ENCODE data around the gene C20orf202. TPM values are rescaled to one million over a fixed set of nuclear protein-coding genes. Genes with fewer than 3 reads are reported as not detected.

The C20orf202 gene
- total RNA-seq, 2 experiments from 2014 or later = not detected

DNA sequence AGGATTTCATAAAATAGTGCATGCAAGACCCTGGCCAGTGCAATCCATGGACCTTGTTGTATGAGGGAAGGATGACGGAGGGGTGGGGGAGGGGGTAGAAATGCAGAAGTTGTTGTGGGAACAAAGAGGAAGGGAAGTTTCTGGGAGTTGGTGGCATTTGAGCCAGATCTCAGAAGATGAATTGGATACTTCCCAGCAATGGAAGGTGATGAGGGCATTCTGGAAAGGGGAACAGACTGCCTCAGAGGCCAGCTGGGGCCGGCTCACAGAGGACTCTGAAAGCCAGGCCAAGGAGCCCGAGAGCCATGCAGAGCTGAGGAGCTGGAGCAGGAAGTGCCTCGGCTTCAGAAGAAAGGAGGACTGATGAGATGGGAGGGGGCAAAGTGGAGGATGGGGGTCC is 21.1 kb upstream of the C20orf202 start:
- ChIA-PET CTCF (no interaction called here), POLR2A (no interaction called here)

DNA sequence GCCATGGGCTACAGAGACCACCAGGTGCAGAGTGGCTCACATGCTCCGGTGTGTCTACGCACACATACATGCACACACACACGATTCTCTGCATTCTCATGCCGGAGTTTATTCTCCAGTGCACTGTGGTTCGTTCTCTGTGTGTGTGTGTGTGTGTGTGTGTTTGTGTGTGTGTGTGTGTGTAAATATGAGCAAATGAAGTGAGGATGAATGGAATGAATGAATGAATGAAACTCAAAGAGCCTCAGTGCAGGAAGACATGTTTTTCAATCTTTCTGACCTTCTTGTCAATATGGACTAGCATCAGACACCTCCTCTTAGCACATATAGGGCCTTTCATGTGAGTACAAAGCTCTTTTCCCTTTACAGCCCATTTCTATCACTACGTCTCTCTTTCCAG is 20.1 kb upstream of the C20orf202 start:
- ChIA-PET CTCF (no interaction called here), POLR2A (no interaction called here)

DNA sequence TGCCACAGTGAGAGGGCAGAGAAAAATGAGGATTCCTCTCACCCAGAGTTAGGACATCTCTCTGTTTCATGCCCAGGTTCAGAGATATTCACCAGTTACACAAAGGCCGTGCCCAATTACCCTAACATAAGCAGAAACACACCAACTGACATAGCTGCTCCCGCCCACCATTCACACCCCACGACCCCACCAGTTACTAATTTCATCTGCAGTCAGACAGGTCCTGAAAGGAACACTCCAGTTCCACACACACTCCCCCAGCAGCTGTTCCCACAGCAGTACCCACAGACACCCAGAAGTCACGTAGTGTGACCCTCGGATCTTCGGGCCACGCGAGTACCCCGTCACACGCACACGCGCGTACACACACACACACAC is 19.0 kb upstream of the C20orf202 start:
- CTCF ChIA-PET = no interaction called here
- POLR2A ChIA-PET = no interaction called here

DNA sequence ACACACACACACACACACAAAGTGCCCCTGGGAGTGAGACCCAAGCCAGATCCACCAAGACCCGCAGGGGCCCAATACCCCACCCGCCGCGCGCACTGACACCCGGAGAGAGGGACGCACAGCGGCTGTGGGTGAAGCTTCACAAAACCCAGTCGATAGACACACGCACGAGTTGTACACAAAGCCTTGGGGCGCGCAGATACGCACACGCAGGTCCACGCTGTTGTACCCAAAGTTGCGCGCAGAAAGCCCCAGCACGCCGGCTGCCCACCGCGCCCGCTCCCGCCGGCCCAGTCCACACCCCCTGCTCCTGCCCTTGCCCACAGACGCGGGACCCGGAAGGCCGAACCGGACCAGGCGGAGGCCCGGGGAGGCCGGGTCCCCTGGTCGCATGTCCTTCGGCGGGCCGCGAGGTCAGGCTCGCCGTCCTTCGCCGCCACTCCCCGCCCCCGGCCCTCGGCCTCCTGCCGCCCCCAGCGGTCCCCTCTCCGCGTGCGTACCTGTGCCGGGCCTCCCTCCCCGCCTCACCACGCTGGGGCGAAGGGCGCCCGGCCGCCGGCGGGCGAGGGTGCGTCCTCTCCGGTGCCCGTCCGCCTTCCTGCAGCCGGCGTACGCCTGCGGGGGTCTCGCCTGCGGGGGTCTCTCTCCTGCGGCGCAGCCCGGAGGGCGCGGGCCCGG is 18.5 kb upstream of the C20orf202 start, which contains the start of gene TMEM74B:
TMEM74B (minus strand) TSS at position 344 of the 678 bp plus-strand sequence. CDS start 1,180 bp downstream, outside the sequence.
- POLR2A ChIA-PET = no interaction called here
- CTCF ChIA-PET = interaction anchor here (0.9 kb wide), 1 partner anchor 73 kb away, joined by 4 read pairs; no protein-coding TSS in a partner anchor

DNA sequence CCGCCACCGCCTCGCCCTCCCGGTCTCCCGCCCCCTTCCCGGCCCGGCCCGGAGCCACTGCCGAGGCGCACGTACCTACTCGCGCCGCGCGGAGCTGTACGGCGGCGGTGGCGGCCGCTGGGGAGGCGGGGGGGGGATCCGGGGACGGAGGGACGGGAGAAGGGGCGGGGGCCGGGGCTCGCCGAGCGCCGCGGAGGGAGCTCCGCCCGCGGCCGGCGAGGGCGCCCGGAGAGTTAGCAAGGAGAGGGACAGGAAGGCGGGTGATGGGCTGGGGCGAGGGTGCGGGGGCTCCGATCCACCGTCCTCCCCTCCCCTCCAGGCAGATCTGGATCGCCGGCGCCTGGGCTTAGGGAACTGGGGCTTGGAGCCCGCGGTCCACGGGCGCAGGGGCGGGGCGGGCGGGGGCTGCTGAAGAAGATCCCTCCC is 17.9 kb upstream of the C20orf202 start:
- POLR2A ChIA-PET = interaction anchor here (0.5 kb wide), 1 partner anchor 1860 kb away, joined by 4 read pairs; no protein-coding TSS in a partner anchor
- CTCF ChIA-PET = interaction anchor here (0.9 to 1.3 kb wide), 2 partner anchors 12 to 74 kb away, joined by 4 read pairs; no protein-coding TSS in a partner anchor

DNA sequence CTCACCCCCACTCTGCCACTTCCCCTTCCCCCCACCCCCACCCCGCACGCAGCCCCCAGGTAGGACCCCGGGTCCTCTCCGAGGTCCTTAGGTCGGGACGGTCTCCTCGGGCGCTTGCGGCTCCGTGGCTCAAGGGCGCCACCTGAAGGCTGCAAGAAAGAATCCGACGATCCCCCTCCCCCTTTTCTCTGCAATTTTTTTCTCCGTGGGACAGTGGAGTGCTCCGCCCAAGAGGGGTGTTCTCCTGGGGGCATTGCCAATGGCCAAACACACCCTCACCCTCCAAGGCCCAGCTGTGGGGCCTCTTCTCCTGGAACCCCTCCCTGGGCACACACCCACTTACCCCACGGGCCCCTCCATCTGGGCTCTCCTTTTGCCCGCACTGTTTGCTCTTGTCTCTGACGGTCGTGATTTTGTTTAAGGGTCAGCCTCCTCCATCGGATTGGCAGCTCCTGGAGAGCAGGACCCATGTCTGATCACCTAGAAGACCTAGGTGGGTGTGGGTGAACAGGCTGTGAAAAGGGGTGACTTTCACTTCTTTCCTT is 17.4 kb upstream of the C20orf202 start:
- CTCF ChIA-PET = interaction anchor here (0.9 to 1.3 kb wide), 2 partner anchors 13 to 74 kb away, joined by 4 read pairs; no protein-coding TSS in a partner anchor
- POLR2A ChIA-PET = interaction anchor here (0.5 kb wide), 1 partner anchor 1859 kb away, joined by 4 read pairs; no protein-coding TSS in a partner anchor

DNA sequence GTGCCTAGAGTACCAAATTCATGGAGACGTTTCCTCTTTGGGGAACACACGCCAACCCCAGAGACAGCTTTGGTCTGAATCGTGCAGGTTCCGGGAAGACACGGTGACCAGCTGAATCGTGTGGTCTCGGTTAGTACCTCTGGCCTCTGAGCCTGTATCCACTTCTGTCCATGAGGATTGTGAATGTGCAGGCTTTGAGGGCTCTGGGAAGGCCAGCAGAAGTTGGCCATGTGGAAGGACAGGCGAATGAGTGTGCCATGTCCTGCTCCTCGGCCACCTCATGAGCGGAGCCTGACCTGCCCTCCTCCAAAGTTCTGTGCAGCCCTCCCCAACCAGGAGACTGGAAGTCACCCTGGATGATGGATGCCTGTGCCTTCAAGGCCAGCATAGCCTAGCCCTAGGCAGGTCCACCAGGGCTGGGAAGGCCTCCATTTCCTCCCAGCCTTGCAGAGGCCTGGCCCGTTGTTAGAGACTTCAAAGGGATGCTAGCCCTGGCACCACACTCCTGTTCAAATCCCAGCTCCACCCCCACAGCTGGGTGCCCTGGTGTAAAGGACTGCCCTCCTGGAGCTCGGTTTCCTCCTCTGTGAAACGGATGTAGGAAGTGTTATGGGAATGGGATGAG is 16.8 kb upstream of the C20orf202 start:
- POLR2A ChIA-PET = no interaction called here

DNA sequence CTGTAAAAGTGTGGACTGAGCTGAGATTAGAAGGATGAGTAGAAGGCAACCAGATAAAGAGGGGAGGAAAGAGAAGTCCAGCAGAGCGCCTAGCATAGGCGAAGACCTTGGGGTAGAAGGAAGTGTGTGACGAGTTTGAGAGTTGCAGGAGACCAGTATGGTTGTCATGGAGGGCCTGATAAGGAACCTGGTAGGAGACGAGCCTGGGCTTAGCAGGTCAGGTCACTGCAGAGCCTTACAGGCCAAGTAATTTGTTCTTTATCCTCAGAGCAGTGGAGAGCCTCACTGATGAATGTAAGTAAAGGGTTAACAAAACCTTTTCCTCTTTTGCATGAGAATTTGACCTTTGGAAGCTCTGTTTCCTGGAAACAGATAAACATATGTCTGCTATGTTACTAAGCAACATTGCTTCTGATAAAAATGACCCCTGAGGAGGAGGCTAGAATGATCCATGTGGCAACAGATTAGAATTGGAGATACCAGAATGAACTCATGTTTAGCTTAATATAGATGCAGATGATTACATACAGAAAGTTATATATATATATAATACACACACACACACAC is 15.6 kb upstream of the C20orf202 start:
- ChIA-PET CTCF (no interaction called here), POLR2A (no interaction called here)

More for the DNA sequence above, 16.8 kb upstream of the C20orf202 start:
- CTCF ChIA-PET = interaction anchor here (1.3 kb wide), 1 partner anchor 13 kb away, joined by 4 read pairs; no protein-coding TSS in a partner anchor

DNA sequence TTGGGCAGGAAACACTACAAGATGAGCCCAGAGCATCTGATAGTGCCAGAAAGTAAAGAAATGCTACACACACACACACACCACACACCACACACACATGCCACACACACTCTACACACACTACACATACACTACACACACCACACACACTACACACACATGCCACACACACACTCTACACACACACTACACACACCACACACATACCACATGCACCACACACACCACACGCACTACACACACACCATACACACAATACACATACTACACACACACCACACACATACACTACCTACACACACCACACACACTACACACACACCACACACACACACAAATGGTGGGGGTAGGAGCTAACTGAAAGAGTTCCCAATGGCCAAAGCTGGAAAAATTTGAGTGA is 14.9 kb upstream of the C20orf202 start:
- ChIA-PET POLR2A (no interaction called here), CTCF (interaction anchor here (1.0 kb wide), 1 partner anchor 24 kb away, joined by 4 read pairs; no protein-coding TSS in a partner anchor)

DNA sequence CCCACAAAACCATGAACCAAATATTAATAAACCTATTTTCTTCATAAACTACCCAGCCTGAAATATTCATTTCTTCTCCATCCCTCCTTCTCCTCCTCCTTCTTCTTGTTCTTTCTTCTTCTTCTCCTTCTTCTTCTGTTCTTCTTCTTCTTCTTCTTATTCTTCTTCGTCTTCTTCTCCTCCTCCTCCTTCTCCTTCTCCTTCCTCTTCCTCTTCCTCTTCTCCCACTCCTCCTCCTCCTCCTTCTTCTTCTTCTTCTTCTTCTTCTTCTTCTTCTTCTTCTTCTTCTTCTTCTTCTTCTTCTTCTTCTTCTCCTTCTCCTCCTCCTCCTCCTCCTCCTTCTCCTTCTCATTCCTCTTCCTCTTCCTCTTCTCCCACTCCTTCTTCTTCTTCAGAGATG is 13.4 kb upstream of the C20orf202 start:
- POLR2A ChIA-PET = no interaction called here
- CTCF ChIA-PET = no interaction called here

DNA sequence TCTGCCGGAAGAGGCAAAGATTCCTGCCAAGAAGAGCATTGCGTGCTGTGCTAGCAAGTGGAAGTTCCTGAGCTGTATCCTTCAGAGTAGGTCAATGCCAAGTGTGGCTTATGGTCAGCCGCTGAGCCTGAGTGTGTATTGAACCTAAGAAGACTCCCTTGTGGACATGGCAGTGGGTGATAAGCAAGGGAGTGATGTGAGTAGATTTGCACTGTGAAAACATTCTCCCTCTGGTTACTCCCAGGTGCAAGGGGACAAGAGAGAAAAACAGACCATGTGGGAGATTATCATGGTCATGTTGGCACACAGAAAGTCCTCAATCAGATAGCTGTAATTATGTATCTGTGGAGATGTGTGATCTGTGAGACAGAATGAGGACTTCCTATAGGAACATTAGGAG is 12.4 kb upstream of the C20orf202 start:
- ChIA-PET POLR2A (no interaction called here), CTCF (no interaction called here)

DNA sequence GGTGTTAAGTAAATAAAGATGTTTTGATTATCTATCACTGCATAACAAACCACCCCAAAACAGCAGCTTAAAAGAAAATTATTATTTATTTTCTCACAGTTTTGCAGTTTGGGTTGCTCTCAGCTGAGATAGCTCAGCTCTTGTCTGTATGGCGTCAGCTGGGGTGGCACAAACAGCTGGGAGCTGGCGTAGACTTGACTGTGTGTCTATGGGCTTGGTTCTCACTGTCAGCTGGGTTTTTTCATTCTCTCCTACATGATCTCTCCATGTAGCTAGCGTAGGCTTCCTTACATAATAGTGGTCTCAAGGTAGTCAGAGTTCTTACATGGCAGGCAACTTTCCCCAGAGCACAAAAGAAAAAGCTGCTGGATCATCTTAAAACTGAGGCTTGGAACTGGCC is 12.0 kb upstream of the C20orf202 start:
- CTCF ChIA-PET = no interaction called here

DNA sequence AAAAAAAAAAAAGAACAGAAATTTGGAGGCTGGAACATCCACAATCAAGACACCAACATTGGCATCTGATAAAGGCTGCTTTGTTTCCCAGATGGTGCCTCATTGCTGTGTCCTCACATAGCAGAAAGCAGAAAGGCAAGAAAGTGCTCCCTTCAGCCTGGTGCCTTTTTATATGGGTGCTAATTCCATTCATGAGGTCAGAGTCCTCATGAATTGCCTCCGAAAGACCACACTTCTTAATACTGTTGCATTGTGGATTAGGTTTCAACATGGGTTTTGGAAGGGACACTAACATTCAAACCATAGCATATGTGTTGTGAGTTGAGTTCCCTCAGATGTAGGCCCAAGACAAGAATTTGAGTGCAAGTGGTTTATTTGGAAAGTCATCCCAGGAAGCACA is 8.0 kb upstream of the C20orf202 start:
- POLR2A ChIA-PET = no interaction called here
- CTCF ChIA-PET = interaction anchor here (1.2 kb wide), 1 partner anchor 18 kb away, joined by 3 read pairs; no protein-coding TSS in a partner anchor

More for the DNA sequence above, 12.0 kb upstream of the C20orf202 start:
- POLR2A ChIA-PET = no interaction called here

DNA sequence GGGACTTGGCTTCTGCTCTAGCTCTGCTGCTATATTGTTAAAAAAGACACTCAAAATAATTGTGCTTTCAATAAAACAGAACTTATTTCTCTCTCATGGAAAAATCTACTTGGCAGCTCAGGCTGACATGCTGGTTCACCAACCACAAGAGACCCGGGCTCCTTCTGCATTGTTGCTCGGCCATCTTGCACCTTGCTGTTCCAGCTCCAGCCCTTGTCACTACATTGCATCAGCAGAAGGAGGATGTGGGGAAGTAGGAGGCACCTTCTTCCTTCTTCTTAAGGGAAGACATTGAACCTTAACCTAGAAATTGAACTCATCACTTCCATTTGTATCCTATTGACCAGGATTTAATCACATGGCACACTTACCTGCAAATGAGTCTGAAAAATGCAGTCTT is 6.6 kb upstream of the C20orf202 start:
- ChIA-PET POLR2A (no interaction called here), CTCF (no interaction called here)

DNA sequence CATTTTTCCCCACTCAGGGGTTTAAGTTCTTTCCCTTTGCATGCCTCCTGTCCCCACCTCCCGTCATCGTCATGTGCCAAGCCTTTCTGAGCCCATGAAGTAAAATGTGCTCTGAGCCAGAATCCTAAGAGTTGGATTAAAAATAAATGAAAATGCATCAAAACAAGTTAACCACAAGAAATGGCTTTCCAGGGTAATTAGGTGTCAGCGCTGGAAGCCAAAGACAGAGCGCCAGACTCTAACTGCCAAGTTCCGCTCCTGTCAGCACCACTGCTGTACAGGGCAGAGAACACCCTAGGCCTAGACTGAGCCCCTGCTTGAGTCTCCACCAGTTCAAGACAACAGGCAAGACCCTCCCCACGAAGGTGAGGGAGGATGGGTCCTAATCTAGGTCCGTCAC is 5.5 kb upstream of the C20orf202 start:
- ChIA-PET POLR2A (no interaction called here), CTCF (no interaction called here)

DNA sequence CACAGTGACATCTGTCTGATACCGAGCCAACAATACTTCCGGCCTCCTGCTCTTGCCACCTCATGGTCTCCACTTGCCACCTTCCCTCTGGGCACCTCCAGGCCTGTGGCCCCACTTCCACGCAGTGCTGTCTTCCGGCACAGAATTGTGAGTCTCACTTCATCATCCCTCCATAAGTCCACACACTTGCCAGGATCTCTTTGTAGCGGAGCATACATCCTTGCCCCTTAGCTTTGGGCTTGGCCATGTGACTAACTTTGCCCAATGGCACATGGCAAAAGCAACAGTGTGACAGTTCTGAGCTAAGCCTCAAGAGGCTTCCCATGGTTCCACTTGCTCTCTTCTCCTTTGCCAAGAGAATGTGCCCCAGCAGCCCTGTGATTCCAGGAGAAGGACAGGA is 4.5 kb upstream of the C20orf202 start:
- POLR2A ChIA-PET = no interaction called here
- CTCF ChIA-PET = no interaction called here

DNA sequence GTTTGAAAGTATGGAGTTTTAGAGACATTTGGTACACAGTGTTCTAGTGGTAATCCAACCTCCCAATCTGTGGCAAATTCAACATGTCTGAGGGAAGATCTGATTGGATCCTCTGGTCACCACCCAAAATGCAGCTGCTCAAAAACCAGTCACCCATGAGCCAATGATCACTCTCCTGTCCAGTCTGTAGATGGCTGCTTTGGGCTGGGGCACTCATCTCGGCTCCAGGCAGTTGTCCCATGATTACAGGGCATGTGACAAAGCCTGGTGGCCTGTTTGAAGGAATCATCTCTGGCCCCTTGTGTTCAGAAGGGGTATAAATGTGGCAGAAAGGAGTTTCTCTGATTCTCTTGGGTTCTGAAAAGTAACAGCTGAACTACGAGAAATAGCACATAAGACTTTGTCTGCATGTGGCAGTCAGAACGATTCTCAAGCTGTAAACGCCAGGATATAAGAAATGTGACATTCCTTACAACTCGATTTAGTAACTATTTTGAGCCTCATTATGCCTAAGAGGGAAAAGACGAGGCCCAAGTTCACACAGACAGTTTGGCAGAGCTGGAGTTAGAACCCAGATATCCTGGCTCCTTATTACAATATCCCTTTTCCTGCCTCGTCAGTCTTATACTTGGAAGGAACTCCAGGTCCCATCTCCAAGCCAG is 3.9 kb upstream of the C20orf202 start:
- ChIA-PET CTCF (no interaction called here), POLR2A (no interaction called here)

DNA sequence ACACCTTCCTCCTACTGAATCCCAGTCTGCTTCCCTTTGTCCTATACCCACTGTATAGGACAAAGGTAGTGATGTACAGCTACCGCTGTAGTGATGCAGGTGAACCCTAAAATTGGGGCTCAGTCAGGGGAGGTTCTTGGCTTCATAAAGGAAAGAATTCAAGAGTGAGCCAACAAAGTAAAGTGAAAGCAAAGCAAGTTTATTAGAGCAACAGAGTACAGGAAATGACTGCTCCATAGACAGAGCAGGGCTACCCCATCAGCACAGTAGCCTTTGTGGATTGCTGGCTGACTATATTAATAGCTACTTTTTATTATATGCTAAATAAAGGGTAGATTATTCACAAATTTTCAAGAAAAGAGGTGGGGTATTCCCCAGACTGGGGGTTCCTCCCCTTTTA is 3.3 kb upstream of the C20orf202 start:
- ChIA-PET CTCF (no interaction called here), POLR2A (no interaction called here)

DNA sequence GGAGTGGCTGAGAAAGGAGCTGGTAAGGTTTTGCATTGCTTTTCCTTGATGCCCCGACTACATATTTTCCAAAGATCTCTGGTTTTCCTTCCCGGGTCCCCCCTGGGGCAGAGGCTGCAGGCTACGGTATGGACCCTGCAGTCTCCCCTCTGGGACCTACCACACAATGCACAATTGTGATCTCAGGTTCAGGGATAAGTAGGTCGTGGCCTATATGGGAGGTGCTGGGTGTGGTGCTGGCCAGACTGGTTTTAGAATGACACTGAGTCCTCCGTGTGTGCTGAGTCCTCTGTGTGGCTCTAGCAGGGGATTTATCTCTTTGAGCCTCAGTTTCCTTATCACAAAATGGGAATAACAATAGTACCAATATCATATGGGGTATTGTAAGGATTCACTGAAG is 376 bp downstream of the C20orf202 start:
- CTCF ChIA-PET = no interaction called here
- POLR2A ChIA-PET = no interaction called here

DNA sequence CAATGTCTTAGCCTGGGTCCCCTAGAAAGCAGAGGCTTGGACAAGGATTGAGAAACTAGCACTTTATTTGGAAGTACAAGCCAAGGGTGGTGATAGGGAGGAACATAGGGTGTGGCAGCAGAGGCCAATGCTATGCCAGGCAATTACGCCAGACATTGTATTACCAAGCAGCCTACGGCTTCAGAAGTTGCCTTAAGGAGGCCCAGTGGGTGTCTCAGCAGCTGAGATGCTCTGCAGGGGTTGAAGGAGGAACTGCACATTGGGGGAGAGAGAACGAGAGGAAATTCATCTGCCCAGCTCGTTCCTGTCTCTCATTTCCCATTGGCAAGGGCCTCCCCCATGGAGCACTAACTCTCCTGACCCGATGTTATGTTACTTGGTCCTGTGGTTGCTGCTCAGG is 859 bp downstream of the C20orf202 start:
- POLR2A ChIA-PET = no interaction called here
- CTCF ChIA-PET = no interaction called here

Data from activated CD8-positive, alpha-beta memory T cell treated with anti-CD3 and anti-CD28 coated beads for 36 hours (primary cell).